AG08395 (cell line): Measurements from ENCODE around the gene RHOT1.
"Not testable (repeated sequence)": the region's sequence is repeated elsewhere in the genome, so short reads cannot be mapped to it uniquely, and the experiment has no call there.

Experiments
- DNase-seq: peaks from one replicate; pipeline ENCODE4 v3.0.0; 2012; ENCODE audit warnings: mixed read lengths, low spot score

The RHOT1 gene

GRCh38 chr17:32227910-32228309 is 85.6 kb downstream of the RHOT1 start:
- DNase-seq, result no peak

DNA sequence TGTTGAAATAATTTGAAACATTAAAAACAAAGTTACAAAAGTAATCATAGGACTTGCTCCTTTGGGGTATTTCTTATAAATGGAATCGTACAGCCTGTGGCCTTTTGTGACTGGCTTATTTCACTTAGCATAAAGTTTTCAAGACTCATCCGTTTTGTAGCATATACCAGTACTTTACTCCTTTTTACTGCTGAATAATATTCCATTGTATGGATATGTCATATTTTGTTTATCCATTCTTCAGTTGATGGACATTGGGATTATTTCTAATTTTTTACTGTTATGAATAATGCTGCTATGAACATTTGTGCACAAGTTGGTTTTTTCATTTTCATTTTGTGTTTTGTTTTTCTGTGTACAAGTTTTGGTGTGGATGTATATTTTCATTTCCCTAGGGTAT is 93.3 kb downstream of the RHOT1 start:
- DNase-seq, result no peak

DNA sequence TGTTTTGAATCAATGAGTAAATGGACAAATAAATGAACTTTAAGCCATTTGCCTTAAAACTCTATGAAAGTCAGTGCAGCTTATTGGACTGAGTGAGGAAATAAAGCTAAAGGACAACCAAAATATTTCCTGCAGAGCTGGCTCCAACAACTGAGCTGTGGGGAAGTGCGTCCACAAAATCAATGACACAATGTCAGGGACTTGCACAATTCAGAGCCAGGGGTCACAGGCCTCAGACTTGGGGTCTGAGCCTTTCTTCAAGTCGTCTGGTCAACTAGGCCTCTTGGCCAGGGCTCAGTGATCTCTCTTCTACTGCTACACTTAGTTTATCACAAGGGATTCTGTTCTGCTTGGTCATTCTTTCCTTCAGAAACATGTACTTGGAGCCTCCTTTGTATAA is 97.2 kb downstream of the RHOT1 start:
- no peak for DNase-seq

- DNase-seq, result peak; percentile 24
Measured at GRCh38 chr17:32240750-32241149, 98.4 kb downstream of the RHOT1 start.

- no peak for DNase-seq
Measured at GRCh38 chr17:32241640-32242039, 99.3 kb downstream of the RHOT1 start.

DNA sequence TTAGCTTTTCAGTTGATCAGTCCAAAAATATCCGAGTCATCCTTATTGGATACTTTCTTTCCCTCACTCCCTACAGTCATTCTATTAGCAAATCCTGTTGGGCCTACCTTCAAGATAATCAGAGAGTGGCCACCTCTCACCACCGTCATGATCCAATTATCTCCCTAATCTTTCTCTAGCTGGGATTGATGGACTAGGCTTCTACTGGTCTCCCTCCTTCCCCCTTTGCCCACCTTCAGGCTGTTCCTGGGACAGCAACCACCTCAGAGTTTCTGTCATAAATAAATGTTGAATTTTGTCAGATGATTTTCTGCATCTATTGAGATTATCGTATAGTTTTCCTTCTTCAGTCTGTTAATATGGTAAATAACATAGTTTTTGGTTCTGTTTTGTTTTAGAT is 107.2 kb downstream of the RHOT1 start:
- no peak for DNase-seq

DNA sequence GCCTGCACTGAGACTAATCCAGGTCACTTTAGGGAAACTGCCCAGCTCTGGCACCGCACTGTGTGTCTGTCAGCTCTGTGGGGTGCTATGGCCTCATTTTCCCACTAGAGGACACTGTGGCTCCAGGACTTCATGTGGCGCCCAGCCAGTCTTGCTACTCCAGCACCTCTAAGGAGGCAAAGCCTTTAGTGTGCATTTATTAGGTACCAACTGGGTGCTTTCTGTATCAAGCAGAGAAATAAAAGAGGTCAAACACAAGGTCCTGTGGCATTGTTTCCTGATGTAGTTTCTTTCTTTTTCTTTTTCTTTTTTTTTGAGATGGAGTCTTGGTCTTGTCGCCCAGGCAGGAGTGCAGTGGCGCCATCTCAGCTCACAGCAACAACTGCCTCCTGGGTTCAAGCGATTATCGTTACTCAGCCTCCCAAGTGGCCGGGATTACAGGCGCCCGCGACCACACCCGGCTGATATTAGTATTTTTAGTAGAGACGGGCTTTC is 110.9 kb downstream of the RHOT1 start:
- peak; percentile 86 for DNase-seq

DNA sequence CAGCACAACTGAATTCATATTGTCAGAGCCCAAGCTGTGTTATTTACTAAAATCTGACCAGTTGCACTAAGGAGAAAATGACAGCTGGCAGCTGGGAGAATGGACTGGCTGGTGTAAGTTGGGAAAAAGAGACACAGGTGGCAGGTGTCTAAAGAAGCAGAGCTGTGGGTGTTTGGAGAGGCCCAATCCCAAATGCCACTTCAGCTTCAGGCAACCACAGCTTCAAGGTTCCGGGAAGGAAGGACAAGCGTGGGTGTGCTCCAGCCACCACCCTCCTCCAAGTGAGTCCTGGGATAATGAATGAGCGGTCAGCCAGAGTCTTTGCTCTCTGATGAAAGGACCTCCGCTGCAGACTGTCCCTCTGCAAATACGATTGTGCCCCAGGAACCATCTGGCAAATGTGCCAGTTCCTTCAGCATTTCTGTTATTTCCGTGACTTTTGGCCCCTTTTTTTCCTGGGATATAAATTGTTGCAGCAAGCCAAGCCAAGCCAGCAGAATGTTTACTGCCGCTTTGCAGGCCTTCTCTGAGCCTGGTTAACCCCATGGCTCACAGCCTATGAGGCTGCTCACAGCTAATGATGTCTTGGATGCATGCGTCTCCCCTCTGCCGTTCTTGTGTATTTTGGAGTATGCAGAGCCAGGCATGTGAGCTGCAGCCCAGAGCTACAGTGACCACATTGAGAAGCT is 113.9 kb downstream of the RHOT1 start:
- DNase-seq, result no peak

GRCh38 chr17:32256701-32257019 is 114.4 kb downstream of the RHOT1 start:
- no peak for DNase-seq

GRCh38 chr17:32258383-32259140 is 116.3 kb downstream of the RHOT1 start:
- DNase-seq, result no peak

- peak; percentile 78 for DNase-seq
Measured at GRCh38 chr17:32259586-32259985, 117.3 kb downstream of the RHOT1 start.

GRCh38 chr17:32261417-32261736 is 119.1 kb downstream of the RHOT1 start:
- no peak for DNase-seq

DNA sequence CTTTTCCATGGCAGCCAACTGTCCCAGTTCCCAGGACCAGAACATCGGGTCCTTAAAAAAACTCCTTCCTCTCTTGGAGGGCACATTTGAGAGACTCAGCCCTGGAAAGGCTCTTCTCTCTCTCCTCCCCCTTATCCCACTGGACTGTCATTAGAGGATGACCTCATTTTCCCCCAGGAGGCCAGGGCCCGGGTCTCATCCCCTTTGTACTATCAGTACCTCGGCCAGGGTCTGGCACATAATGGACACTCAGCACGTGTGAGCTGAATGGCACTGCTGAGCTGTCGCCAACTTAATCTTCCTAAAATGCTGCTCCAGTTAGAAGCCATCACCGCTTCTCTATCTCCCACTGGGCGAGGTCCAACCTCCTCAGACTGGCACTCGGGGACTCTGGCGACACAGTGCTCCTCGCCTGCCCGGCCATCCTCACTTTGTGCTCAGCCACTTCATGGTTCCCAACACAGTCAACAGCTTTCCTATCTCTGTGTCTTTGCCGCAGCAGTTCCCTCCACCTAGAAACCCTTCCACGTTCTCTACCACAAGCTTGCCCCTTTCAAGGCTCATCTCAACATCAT is 119.7 kb downstream of the RHOT1 start:
- no peak for DNase-seq

- not testable (repeated sequence) for DNase-seq
Measured at GRCh38 chr17:32263515-32263914, 121.2 kb downstream of the RHOT1 start.

DNA sequence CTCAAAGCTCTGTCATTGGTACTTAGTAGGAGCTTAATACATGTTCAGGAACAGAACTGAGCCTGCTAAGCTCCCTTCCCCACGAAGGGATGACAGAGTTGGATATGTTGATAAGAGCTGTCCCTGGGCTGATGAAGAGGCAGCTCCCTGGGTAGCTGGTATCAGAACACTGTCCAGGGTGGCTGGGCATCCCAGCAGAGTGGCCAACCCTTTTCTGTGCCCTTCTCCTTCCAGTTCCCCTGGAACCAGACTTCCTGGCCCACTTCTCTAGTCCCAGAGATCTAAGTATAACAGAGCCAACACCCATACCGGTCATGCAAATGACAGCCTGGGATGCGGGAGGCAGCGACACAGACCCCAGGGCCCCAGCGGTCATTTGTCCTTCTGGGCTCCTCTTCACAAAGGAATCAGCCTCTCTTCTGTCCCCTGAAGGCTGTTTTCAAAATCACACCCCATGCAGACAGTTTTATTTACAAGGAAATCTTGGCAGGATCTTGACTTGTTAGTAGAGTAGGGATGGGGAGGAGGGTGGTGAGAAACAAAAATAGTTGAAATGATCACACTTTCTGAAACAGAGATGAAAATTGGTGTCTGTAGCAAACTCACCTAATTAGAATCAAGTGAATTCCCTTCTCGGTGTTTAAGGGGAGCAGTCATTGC is 122.0 kb downstream of the RHOT1 start:
- DNase-seq, result no peak

DNA sequence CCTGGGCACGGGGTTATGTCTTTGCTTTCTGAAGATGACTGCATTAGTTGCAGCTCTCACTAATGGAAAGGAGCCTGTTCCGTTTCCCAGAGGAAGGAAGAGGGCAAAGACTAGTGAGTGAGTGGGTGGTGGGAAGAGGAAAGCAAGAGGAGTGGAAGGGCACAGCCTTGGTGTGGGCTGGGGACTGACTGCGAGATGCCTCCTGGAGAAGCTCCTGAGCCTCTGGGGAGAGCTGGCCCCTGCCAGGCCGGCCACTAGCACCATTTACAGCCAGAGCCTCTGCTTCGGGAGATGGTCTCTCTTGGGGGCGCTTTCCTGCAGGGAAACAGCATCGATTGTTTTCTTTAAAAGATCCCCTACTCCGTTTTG is 122.5 kb downstream of the RHOT1 start:
- DNase-seq, result no peak

DNA sequence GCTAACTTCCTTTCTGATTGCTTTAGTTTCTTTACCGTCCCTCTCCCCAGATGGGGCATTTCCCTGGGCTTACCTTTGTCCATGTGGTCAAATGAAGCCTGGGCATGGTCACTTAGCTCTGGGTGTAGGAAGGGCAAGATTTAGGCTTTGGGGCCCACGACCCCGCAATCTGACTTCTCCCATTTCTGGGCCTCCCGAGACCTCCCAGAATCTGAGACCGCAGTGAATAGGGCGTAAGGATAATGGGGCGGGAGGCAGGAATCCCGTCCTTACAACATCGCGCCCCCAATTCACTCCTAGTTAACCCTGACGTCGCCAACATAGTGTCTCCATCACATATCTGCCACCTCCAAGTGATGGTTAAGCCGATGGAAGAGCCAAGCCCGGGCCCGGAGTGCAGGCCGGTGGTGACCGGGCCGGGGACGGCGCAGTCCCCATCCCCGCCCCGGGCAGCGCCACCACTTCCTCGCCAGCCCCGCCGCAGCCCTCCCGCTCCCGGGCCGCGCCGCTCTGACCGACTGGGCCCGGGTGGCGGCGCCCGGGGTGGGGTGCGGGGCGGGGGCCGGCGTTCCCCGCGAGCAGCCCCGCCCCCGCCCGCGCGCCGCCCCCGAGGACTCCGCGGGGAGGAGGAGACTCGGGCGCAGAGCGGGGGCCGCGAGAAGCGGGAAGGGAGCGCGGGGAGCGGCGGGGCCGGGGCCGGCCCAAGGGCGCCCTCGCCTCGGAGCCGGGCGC is 123.1 kb downstream of the RHOT1 start, which contains the start of gene RHBDL3:
Gene RHBDL3, plus strand, starts transcription at position 641 of the 732 bp plus-strand sequence. CDS start 358 bp downstream, outside the sequence.
- DNase-seq, result peak; percentile 45

- DNase-seq, result no peak
Measured at GRCh38 chr17:32266051-32266388, 123.7 kb downstream of the RHOT1 start.

GRCh38 chr17:32266389-32267301 is 124.3 kb downstream of the RHOT1 start:
- no peak for DNase-seq

- DNase-seq, result peak; percentile 46
Measured at GRCh38 chr17:32267690-32268205, 125.4 kb downstream of the RHOT1 start.

GRCh38 chr17:32268734-32269288 is 126.5 kb downstream of the RHOT1 start:
- no peak for DNase-seq
